Mesothelial cell of epicardium (in vitro differentiated cells): Measurements from ENCODE around the gene MTUS2. TPM values are rescaled to one million over a fixed set of nuclear protein-coding genes. Genes with fewer than 3 reads are reported as not detected.

Experiments
- DNase-seq, 2 experiments: peaks; one replicate each; pipeline ENCODE4 v3.0.0; 2021; ENCODE audit warnings: low spot score in 2 of 2; ENCODE audit not compliant: unreplicated experiment in 2 of 2
- H3K27ac Mint-ChIP-seq: 2 replicates; pipeline ENCODE4 v1.8.0; 2021; ENCODE audit warnings: mixed read lengths
- H3K27me3 Mint-ChIP-seq: 2 replicates; pipeline ENCODE4 v1.8.0; 2021; ENCODE audit warnings: low read depth, mixed read lengths
- H3K36me3 Mint-ChIP-seq: 2 replicates; pipeline ENCODE4 v1.8.0; 2021; ENCODE audit warnings: mixed read lengths
- H3K4me1 Mint-ChIP-seq: 2 replicates; pipeline ENCODE4 v1.8.0; 2021; ENCODE audit warnings: mixed read lengths
- H3K4me3 Mint-ChIP-seq: 2 replicates; pipeline ENCODE4 v1.8.0; 2021; ENCODE audit warnings: mild to moderate bottlenecking, moderate library complexity, mixed read lengths
- H3K9me3 Mint-ChIP-seq: 2 replicates; pipeline ENCODE4 v1.8.0; 2021; ENCODE audit warnings: mixed read lengths
- CTCF ChIP-seq: fragments of 200-600 bp; sonication (generic); IDR thresholded peaks from one replicate; pipeline ENCODE4 v1.5.0; 2021; ENCODE audit warnings: antibody characterized with exemption; ENCODE audit not compliant: unreplicated experiment
- total RNA-seq: library from RNA; stranded (reverse); gene quantifications from 3 replicates; pipeline ENCODE4 v1.2.1, GENCODE V29; 2021

The MTUS2 gene
- total RNA-seq, 1 donor from 2014 or later, result 1.4 TPM

DNA sequence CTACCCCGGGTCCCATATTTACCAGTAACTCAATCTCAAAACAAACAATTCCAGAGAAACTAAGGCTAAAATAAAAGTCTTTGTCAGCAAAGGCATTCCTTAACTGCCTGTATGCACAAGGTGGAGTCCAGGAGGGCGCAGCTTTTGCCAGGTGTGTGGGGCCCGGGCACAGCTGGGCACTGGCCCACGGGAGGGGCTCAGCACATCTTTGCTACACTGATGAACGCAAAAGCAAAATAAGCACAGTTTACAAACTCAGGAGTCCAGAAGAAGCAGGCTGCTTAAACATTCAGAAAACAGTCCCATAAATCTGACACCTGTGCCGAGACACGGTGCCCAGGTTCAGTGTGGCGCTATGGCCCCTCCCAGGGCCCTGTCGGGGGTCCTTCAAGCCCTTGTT lies 704.5 kb downstream of the MTUS2 start:
- Mint-ChIP-seq H3K4me3 (no peak overlapping the region), H3K27ac (no peak overlapping the region)
- no peak for TF ChIP-seq CTCF

GRCh38 chr13:29525757-29526156 lies 705.6 kb downstream of the MTUS2 start:
- Mint-ChIP-seq H3K9me3 (no peaks in the 10 kb centered on the region), H3K27ac (no peak overlapping the region), H3K36me3 (peaks cover 20% of the 10 kb centered on the region), H3K4me1 (peaks cover 8% of the 10 kb centered on the region), H3K27me3 (no peaks in the 10 kb centered on the region), H3K4me3 (no peak overlapping the region)
- no peak for DNase-seq
- TF ChIP-seq CTCF, result no peak

More for the DNA sequence above, 704.5 kb downstream of the MTUS2 start:
- no peak for DNase-seq
- H3K36me3 Mint-ChIP-seq, result peaks cover 21% of the 10 kb centered on the region
- H3K27me3 Mint-ChIP-seq, result no peaks in the 10 kb centered on the region
- no peaks in the 10 kb centered on the region for H3K9me3 Mint-ChIP-seq
- H3K4me1 Mint-ChIP-seq, result peaks cover 13% of the 10 kb centered on the region

DNA sequence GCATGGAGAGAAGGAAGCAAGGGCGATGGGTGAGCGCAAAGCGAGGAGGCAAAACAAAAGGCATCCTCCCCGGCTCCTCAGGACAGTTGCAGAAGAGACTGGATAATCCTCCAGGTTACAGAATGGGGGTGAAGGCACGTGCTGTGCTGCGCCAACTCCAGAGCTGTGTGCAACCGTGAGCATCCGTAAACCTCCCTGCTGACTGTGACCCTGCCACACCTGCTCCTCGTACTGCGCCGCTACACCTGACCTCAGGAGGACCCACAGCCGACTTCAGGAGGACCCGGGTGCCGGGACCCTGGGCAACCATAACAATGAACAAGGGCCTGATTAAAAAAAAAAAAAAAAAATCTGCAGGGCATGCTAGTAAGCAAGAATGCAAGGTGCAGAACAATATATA lies 706.6 kb downstream of the MTUS2 start:
- no peak overlapping the region for H3K27ac Mint-ChIP-seq
- no peaks in the 10 kb centered on the region for H3K9me3 Mint-ChIP-seq
- no peak overlapping the region for H3K4me3 Mint-ChIP-seq
- DNase-seq, result no peak
- peaks cover 16% of the 10 kb centered on the region for H3K36me3 Mint-ChIP-seq
- H3K27me3 Mint-ChIP-seq, result no peaks in the 10 kb centered on the region
- no peak for TF ChIP-seq CTCF
- peaks cover 6% of the 10 kb centered on the region for H3K4me1 Mint-ChIP-seq

- DNase-seq, result no peak
- H3K4me1 Mint-ChIP-seq, result peaks cover 7% of the 10 kb centered on the region
- H3K4me3 Mint-ChIP-seq, result no peak overlapping the region
- H3K27me3 Mint-ChIP-seq, result no peaks in the 10 kb centered on the region
- no peaks in the 10 kb centered on the region for H3K9me3 Mint-ChIP-seq
- peaks cover 9% of the 10 kb centered on the region for H3K36me3 Mint-ChIP-seq
- no peak for TF ChIP-seq CTCF
- H3K27ac Mint-ChIP-seq, result no peak overlapping the region
Observed at GRCh38 chr13:29527511-29527910, 707.4 kb downstream of the MTUS2 start.

DNA sequence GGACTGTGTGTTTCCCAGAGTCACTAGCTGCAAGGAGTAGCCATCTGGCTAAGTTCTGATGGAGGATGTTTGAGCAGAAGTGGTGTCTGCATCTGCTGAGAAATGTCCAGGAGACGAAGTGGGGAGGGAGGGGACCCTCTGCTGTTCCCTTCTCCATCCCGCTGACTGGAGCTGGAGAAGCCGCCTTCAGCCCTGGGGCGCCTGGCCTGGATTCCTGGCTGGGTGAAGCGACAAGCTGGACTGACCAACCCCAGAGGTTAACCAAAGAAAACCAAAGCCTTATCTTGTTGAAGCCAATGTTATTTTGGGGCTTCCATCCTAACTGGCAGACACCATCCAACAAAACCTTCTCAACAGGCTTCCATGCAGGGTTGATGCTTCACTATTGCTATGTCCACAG lies 707.8 kb downstream of the MTUS2 start:
- Mint-ChIP-seq H3K36me3 (peaks cover 9% of the 10 kb centered on the region), H3K27ac (no peak overlapping the region), H3K4me1 (peaks cover 11% of the 10 kb centered on the region), H3K27me3 (no peaks in the 10 kb centered on the region), H3K4me3 (no peak overlapping the region), H3K9me3 (no peaks in the 10 kb centered on the region)
- TF ChIP-seq CTCF, result no peak
- no peak for DNase-seq

DNA sequence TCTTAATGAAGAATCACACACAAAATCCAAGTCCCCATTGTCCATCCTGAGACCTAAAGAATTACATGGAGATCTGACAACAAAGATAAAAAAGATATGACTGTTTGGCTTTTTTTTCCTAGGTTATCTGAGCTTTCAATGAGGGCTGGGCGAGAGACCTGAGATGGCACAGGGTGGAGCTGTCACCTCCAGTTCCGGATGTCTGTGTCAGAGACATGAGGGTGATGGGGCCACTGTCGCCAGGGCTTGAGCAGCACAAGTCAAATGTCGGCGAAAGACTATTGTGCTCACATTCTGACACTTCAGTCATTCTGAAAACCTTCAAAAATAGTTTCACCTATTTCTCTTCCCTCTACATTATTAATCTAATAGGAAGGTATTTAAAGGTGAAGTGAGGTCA lies 709.6 kb downstream of the MTUS2 start:
- Mint-ChIP-seq H3K27me3 (no peaks in the 10 kb centered on the region), H3K4me3 (no peak overlapping the region), H3K27ac (no peak overlapping the region), H3K4me1 (peaks cover 16% of the 10 kb centered on the region), H3K36me3 (peaks cover 7% of the 10 kb centered on the region), H3K9me3 (no peaks in the 10 kb centered on the region)
- no peak for DNase-seq
- no peak for TF ChIP-seq CTCF
